WTC11 (cell line): ENCODE results near the gene VEGFB. TPM values are rescaled to one million over a fixed set of nuclear protein-coding genes. Genes with fewer than 3 reads are reported as not detected.

Experiments
- ATAC-seq: fragments of 200-7000 bp; cut with Tn5 transposase; 2 replicates; pipeline ENCODE4 v1.10.0; 2021; ENCODE audit warnings: mild to moderate bottlenecking, moderate library complexity
- CTCF ChIA-PET: fragments of 300-600 bp; sonication (Branson Sonifier 250); formaldehyde crosslinking; loops from one replicate; lab custom pipeline; 2021; ENCODE audit warnings: antibody characterized with exemption; lab: Charles Lee
- POLR2A ChIA-PET: fragments of 350-600 bp; sonication (Branson Sonifier 250); formaldehyde crosslinking; loops from one replicate; lab custom pipeline; 2021; ENCODE audit warnings: antibody characterized with exemption; lab: Charles Lee
- DNase-seq: peaks from one replicate; pipeline ENCODE4 v3.0.0; 2021; ENCODE audit warnings: low spot score
- H3K27ac Mint-ChIP-seq: 2 replicates; pipeline ENCODE4 v1.8.0; 2021; ENCODE audit warnings: mixed read lengths
- H3K27me3 Mint-ChIP-seq: 2 replicates; pipeline ENCODE4 v1.8.0; 2021; ENCODE audit warnings: low read depth, mild to moderate bottlenecking, moderate library complexity, mixed read lengths
- H3K36me3 Mint-ChIP-seq: 2 replicates; pipeline ENCODE4 v1.8.0; 2021; ENCODE audit warnings: mixed read lengths
- H3K4me1 Mint-ChIP-seq: 2 replicates; pipeline ENCODE4 v1.8.0; 2022; ENCODE audit warnings: mixed read lengths
- H3K4me3 Mint-ChIP-seq: 2 replicates; pipeline ENCODE4 v1.8.0; 2021; ENCODE audit warnings: mild to moderate bottlenecking, moderate library complexity, mixed read lengths
- H3K9me3 Mint-ChIP-seq: 2 replicates; pipeline ENCODE4 v1.8.0; 2021; ENCODE audit warnings: mixed read lengths
- CBFB ChIP-seq: sonication (generic); formaldehyde crosslinking; IDR thresholded peaks from 2 replicates; pipeline ENCODE4 v1.8.1; 2022; ENCODE audit warnings: mild to moderate bottlenecking, low read depth, missing genetic modification reagents
- CREB1 ChIP-seq: sonication (generic); formaldehyde crosslinking; IDR thresholded peaks from 2 replicates; pipeline ENCODE4 v1.8.0; 2023; ENCODE audit warnings: mild to moderate bottlenecking, missing genetic modification reagents
- ELF4 ChIP-seq: sonication (generic); formaldehyde crosslinking; IDR thresholded peaks from 2 replicates; pipeline ENCODE4 v1.8.1; 2022; ENCODE audit warnings: low read depth, mild to moderate bottlenecking, moderate library complexity, missing genetic modification reagents
- ETV6 ChIP-seq: sonication (generic); formaldehyde crosslinking; IDR thresholded peaks from 2 replicates; pipeline ENCODE4 v1.8.1; 2022; ENCODE audit warnings: mild to moderate bottlenecking, missing genetic modification reagents
- IRF2 ChIP-seq: sonication (generic); formaldehyde crosslinking; IDR thresholded peaks from 2 replicates; pipeline ENCODE4 v1.8.0; 2022; ENCODE audit warnings: low read depth, missing genetic modification reagents, borderline replicate concordance
- MXD4 ChIP-seq: fragments of 250-450 bp; sonication (Bioruptor Pico); IDR thresholded peaks from 2 replicates; pipeline ENCODE4 v1.8.0; 2021; ENCODE audit warnings: mild to moderate bottlenecking, moderate library complexity, borderline replicate concordance
- NFE2L1 ChIP-seq: sonication (generic); formaldehyde crosslinking; IDR thresholded peaks from 2 replicates; pipeline ENCODE4 v1.8.1; 2023; ENCODE audit warnings: missing genetic modification reagents
- NR3C1 ChIP-seq: sonication (generic); formaldehyde crosslinking; conservative IDR thresholded peaks from 2 replicates; pipeline ENCODE4 v1.8.1; 2023; ENCODE audit warnings: low read depth, mild to moderate bottlenecking, missing genetic modification reagents
- OVOL2 ChIP-seq: fragments of 250-450 bp; sonication (Bioruptor Pico); IDR thresholded peaks from 2 replicates; pipeline ENCODE4 v1.9.0; 2021; ENCODE audit warnings: mild to moderate bottlenecking, borderline replicate concordance
- SMAD4 ChIP-seq: sonication (generic); formaldehyde crosslinking; IDR thresholded peaks from 2 replicates; pipeline ENCODE4 v1.8.0; 2022; ENCODE audit warnings: mild to moderate bottlenecking, missing genetic modification reagents
- TCF7 ChIP-seq: sonication (generic); formaldehyde crosslinking; IDR thresholded peaks from 2 replicates; pipeline ENCODE4 v1.8.0; 2022; ENCODE audit warnings: mild to moderate bottlenecking, low read depth, missing genetic modification reagents, moderate library complexity
- ZNF121 ChIP-seq: sonication (generic); formaldehyde crosslinking; IDR thresholded peaks from 2 replicates; pipeline ENCODE4 v1.8.0; 2023; ENCODE audit warnings: missing genetic modification reagents
- ZNF138 ChIP-seq: sonication (generic); formaldehyde crosslinking; conservative IDR thresholded peaks from 2 replicates; pipeline ENCODE4 v1.8.1; 2022; ENCODE audit warnings: mild to moderate bottlenecking, moderate library complexity, missing genetic modification reagents
- ZNF263 ChIP-seq: sonication (generic); formaldehyde crosslinking; IDR thresholded peaks from 2 replicates; pipeline ENCODE4 v1.8.1; 2022; ENCODE audit warnings: low read depth, mild to moderate bottlenecking, moderate library complexity, missing genetic modification reagents
- ZNF317 ChIP-seq: sonication (generic); formaldehyde crosslinking; IDR thresholded peaks from 2 replicates; pipeline ENCODE4 v1.8.1; 2023; ENCODE audit warnings: low read depth, mild to moderate bottlenecking, moderate library complexity, missing genetic modification reagents, borderline replicate concordance
- total RNA-seq: library from RNA; stranded (reverse); gene quantifications from 3 replicates; pipeline ENCODE4 v1.2.3, GENCODE V29; 2021
- TF ChIP-seq, protein P1 (sequence below): sonication (generic); formaldehyde crosslinking; IDR thresholded peaks from 2 replicates; pipeline ENCODE4 v1.8.0; 2023; ENCODE audit warnings: mild to moderate bottlenecking, missing genetic modification reagents
- TF ChIP-seq, protein P2 (sequence below): sonication (generic); formaldehyde crosslinking; IDR thresholded peaks from 2 replicates; pipeline ENCODE4 v1.8.1; 2023; ENCODE audit warnings: mild to moderate bottlenecking, moderate library complexity, missing genetic modification reagents
- TF ChIP-seq, protein P3 (sequence below): fragments of 200-600 bp; IDR thresholded peaks from 2 replicates; pipeline ENCODE4 v1.8.0; 2022; ENCODE audit warnings: antibody characterized with exemption
- TF ChIP-seq, protein P4 (sequence below): fragments of 250-450 bp; sonication (Bioruptor Pico); IDR thresholded peaks from 2 replicates; pipeline ENCODE4 v1.9.0; 2021; ENCODE audit warnings: mild to moderate bottlenecking, borderline replicate concordance

Gene VEGFB
- total RNA-seq, 1 experiment from 2014 or later: 51.7 TPM

DNA sequence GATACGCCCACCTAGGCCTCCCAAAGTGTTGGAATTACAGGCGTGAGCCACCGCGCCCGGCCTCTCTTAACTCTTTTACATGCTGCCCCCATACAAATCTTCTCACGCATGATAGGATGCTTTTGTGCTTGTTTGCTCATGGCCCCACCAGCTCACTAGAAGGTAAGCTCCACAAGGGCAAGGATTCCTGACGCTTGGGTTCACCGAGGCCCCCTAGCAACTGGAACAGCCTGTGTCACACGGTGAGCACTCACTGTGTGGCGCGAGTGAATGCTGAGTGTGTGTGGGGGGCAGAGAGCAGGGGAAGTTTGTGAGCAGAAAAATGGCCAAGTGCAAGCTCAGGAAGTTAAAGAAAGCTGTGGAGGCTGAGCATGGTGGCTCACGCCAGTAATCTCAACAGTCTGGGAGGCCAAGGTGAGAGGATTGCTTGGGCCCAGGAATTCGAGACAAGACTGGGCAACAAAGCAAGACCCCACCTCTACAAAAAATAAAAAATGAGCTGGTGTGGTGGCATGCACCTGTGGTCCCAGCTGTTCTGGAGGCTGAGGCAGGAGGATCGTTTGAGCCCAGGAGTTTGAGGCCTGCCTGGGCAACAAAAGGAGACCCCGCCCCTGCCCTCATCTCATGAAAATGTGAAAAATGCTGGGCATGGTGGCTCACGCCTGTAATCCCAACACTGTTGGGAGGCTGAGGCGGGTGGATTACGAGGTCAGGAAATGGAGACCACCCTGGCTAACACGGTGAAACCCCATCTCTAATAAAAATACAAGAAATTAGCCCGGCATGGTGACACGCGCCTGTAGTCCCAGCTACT is 47.8 kb downstream of the VEGFB start (continued):
- TF ChIP-seq ELF4 (no peak), SMAD4 (CRISPR knock-in tag) (no peak), IRF2 (CRISPR knock-in tag) (no peak)

DNA sequence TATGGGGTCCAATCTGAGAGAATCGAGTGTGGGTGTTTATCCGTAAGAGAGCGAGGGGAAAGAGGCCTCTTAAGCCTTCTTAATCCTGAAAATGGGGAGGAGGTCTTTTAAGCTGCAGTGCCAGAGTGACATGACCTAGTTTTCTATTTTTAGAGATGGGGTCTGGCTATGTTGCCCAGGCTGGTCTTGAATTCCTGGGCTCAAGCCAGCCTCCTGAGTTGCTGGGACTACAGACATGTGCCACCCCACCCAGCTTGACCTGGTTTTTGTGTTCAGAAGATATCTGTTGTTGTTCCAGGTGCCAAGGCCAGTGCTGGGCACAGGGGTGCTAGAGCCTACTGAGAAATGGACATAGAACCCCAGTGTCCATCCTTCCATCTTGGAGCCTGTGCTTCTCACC is 48.7 kb downstream of the VEGFB start:
- Mint-ChIP-seq H3K36me3 (peaks cover 12% of the 10 kb centered on the region), H3K27ac (no peak overlapping the region), H3K4me1 (peaks cover 8% of the 10 kb centered on the region), H3K4me3 (peak overlapping the region; percentile 45), H3K27me3 (peaks cover 2% of the 10 kb centered on the region; the same call in 1 of the 2 replicates), H3K9me3 (no peaks in the 10 kb centered on the region)
- CTCF ChIA-PET: interaction anchor here (0.5 to 12.5 kb wide), 6 partner anchors 11 to 74 kb away, joined by 3 to 151 read pairs (median 11); partner anchors contain the start of genes ESRRA, PRDX5 and TRMT112
- DNase-seq: no peak
- ATAC-seq: no peak
- TF ChIP-seq, protein P1, sequence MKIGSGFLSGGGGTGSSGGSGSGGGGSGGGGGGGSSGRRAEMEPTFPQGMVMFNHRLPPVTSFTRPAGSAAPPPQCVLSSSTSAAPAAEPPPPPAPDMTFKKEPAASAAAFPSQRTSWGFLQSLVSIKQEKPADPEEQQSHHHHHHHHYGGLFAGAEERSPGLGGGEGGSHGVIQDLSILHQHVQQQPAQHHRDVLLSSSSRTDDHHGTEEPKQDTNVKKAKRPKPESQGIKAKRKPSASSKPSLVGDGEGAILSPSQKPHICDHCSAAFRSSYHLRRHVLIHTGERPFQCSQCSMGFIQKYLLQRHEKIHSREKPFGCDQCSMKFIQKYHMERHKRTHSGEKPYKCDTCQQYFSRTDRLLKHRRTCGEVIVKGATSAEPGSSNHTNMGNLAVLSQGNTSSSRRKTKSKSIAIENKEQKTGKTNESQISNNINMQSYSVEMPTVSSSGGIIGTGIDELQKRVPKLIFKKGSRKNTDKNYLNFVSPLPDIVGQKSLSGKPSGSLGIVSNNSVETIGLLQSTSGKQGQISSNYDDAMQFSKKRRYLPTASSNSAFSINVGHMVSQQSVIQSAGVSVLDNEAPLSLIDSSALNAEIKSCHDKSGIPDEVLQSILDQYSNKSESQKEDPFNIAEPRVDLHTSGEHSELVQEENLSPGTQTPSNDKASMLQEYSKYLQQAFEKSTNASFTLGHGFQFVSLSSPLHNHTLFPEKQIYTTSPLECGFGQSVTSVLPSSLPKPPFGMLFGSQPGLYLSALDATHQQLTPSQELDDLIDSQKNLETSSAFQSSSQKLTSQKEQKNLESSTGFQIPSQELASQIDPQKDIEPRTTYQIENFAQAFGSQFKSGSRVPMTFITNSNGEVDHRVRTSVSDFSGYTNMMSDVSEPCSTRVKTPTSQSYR (CRISPR knock-in tag): no peak
- TF ChIP-seq, protein P2, sequence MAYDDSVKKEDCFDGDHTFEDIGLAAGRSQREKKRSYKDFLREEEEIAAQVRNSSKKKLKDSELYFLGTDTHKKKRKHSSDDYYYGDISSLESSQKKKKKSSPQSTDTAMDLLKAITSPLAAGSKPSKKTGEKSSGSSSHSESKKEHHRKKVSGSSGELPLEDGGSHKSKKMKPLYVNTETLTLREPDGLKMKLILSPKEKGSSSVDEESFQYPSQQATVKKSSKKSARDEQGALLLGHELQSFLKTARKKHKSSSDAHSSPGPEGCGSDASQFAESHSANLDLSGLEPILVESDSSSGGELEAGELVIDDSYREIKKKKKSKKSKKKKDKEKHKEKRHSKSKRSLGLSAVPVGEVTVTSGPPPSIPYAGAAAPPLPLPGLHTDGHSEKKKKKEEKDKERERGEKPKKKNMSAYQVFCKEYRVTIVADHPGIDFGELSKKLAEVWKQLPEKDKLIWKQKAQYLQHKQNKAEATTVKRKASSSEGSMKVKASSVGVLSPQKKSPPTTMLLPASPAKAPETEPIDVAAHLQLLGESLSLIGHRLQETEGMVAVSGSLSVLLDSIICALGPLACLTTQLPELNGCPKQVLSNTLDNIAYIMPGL (CRISPR knock-in tag): no peak
- TF ChIP-seq ZNF121 (CRISPR knock-in tag): peak; percentile 9; the same call in 1 of the 2 replicates
- POLR2A ChIA-PET: interaction anchor here (0.6 kb wide), 1 partner anchor 975 kb away, joined by 3 read pairs; no protein-coding TSS in a partner anchor

DNA sequence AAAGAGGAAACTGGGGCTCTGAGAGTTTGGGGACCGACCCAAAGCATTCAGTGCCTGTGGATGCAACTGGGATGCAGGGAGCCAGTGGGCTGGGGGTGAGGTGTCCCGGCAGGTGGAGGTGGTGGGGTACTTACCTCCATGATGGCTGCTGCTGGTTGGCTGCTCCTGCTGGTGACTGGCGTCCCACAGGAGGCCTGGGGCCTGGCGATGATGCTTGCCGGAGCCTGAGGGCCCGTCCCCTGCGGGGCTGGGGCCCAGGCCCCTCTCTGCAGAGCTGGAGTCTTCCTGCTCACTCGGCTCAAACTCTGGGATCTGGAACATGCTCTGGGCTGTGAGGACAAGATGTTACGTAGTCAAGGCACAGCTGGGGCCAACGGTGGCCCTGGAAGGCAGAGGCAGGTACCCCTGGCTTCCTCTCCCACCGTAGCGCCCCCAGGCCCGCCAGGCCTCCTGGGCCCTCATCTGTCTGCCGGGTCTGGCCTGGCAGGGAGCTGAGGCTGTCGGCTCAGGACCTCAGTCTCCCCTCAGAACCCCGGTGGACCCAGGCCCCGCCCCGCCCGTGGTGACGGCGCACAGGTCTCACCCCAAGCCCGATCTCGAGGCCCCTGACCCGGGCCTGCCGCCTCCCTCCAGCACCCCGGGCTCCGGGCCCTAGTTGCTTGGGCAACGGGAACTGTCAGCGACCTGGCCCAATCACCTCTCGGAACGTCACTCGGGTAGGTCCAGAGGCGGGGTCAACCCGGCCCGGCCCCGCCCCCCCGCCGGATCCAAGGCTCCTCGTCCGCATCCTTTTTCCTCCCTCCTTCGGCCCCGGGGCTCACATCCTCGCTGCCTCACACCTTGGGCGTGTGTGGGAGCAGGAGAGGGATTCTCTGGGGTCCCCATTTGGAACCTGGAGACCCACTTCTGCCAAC is 49.9 kb downstream of the VEGFB start, which contains the start of gene BAD:
Gene BAD (minus strand): TSS at position 618 of the 914 bp plus-strand sequence. CDS start 297 bp downstream, at position 321.
- H3K4me1 Mint-ChIP-seq: peaks cover 8% of the 10 kb centered on the region
- CTCF ChIA-PET: interaction anchor here (0.7 to 12.5 kb wide), 9 partner anchors 13 to 476 kb away, joined by 3 to 151 read pairs (median 6); partner anchors contain the start of genes ESRRA, PRDX5, PYGM and TRMT112
- peak within 1 kb of the TSS; percentile 76; the same call in 1 of the 2 replicates for H3K27ac Mint-ChIP-seq
- POLR2A ChIA-PET: interaction anchor here (0.9 to 2.3 kb wide), 4 partner anchors 13 to 57 kb away, joined by 3 to 7 read pairs (median 4); partner anchors contain the start of gene ESRRA
- peaks cover 8% of the 10 kb centered on the region for H3K27me3 Mint-ChIP-seq
- H3K4me3 Mint-ChIP-seq: peak within 1 kb of the TSS; percentile 80
- no peaks in the 10 kb centered on the region for H3K9me3 Mint-ChIP-seq
- H3K36me3 Mint-ChIP-seq: peaks cover 12% of the 10 kb centered on the region
- ATAC-seq (peak; percentile 95), DNase-seq (peak; percentile 97)
- no peak for TF ChIP-seq ZNF138 (CRISPR knock-in tag)
- no peak for TF ChIP-seq ZNF263
- TF ChIP-seq TCF7 (CRISPR knock-in tag): no peak
- no peak for TF ChIP-seq ZNF317
- TF ChIP-seq NR3C1 (CRISPR knock-in tag): no peak
- TF ChIP-seq NFE2L1 (CRISPR knock-in tag): no peak
- TF ChIP-seq, protein P3, sequence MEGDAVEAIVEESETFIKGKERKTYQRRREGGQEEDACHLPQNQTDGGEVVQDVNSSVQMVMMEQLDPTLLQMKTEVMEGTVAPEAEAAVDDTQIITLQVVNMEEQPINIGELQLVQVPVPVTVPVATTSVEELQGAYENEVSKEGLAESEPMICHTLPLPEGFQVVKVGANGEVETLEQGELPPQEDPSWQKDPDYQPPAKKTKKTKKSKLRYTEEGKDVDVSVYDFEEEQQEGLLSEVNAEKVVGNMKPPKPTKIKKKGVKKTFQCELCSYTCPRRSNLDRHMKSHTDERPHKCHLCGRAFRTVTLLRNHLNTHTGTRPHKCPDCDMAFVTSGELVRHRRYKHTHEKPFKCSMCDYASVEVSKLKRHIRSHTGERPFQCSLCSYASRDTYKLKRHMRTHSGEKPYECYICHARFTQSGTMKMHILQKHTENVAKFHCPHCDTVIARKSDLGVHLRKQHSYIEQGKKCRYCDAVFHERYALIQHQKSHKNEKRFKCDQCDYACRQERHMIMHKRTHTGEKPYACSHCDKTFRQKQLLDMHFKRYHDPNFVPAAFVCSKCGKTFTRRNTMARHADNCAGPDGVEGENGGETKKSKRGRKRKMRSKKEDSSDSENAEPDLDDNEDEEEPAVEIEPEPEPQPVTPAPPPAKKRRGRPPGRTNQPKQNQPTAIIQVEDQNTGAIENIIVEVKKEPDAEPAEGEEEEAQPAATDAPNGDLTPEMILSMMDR: no peak
- TF ChIP-seq CBFB (CRISPR knock-in tag): no peak
- no peak for TF ChIP-seq CREB1 (CRISPR knock-in tag)
- TF ChIP-seq, protein P4, sequence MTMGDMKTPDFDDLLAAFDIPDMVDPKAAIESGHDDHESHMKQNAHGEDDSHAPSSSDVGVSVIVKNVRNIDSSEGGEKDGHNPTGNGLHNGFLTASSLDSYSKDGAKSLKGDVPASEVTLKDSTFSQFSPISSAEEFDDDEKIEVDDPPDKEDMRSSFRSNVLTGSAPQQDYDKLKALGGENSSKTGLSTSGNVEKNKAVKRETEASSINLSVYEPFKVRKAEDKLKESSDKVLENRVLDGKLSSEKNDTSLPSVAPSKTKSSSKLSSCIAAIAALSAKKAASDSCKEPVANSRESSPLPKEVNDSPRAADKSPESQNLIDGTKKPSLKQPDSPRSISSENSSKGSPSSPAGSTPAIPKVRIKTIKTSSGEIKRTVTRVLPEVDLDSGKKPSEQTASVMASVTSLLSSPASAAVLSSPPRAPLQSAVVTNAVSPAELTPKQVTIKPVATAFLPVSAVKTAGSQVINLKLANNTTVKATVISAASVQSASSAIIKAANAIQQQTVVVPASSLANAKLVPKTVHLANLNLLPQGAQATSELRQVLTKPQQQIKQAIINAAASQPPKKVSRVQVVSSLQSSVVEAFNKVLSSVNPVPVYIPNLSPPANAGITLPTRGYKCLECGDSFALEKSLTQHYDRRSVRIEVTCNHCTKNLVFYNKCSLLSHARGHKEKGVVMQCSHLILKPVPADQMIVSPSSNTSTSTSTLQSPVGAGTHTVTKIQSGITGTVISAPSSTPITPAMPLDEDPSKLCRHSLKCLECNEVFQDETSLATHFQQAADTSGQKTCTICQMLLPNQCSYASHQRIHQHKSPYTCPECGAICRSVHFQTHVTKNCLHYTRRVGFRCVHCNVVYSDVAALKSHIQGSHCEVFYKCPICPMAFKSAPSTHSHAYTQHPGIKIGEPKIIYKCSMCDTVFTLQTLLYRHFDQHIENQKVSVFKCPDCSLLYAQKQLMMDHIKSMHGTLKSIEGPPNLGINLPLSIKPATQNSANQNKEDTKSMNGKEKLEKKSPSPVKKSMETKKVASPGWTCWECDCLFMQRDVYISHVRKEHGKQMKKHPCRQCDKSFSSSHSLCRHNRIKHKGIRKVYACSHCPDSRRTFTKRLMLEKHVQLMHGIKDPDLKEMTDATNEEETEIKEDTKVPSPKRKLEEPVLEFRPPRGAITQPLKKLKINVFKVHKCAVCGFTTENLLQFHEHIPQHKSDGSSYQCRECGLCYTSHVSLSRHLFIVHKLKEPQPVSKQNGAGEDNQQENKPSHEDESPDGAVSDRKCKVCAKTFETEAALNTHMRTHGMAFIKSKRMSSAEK (CRISPR knock-in tag): no peak
- TF ChIP-seq OVOL2: no peak
- TF ChIP-seq ETV6: 0 out of 2 replicates have a peak, but pooled peaks have one; percentile 63
- no peak for TF ChIP-seq MXD4 (CRISPR knock-in tag)
